Activated CD8-positive, alpha-beta T cell treated with anti-CD3 and anti-CD28 coated beads for 36 hours (primary cell): ENCODE data around the gene CTBP2. TPM values are rescaled to one million over a fixed set of nuclear protein-coding genes. Genes with fewer than 3 reads are reported as not detected.

Experiments
- ATAC-seq: fragments of 200-7000 bp; cut with Tn5 transposase; one replicate; pipeline ENCODE4 v1.10.0; 2021; ENCODE audit warnings: mild to moderate bottlenecking, moderate library complexity
- CTCF ChIA-PET: fragments of 350-600 bp; sonication (Branson Sonifier 250); formaldehyde crosslinking; loops from one replicate; lab custom pipeline; 2021; ENCODE audit warnings: antibody characterized with exemption; lab: Charles Lee
- POLR2A ChIA-PET: fragments of 350-600 bp; sonication (Branson Sonifier 250); formaldehyde crosslinking; loops from one replicate; lab custom pipeline; 2021; ENCODE audit warnings: antibody characterized with exemption; lab: Charles Lee
- DNase-seq: peaks from one replicate; pipeline ENCODE4 v3.0.0-alpha.2; 2020
- H3K27ac Mint-ChIP-seq: one replicate; pipeline ENCODE4 v1.8.0; 2021; ENCODE audit warnings: mild to moderate bottlenecking, mixed read lengths
- H3K27me3 Mint-ChIP-seq: one replicate; pipeline ENCODE4 v1.8.0; 2021; ENCODE audit warnings: mixed read lengths
- H3K36me3 Mint-ChIP-seq: one replicate; pipeline ENCODE4 v1.8.0; 2021; ENCODE audit warnings: low read depth, mixed read lengths
- H3K4me1 Mint-ChIP-seq: one replicate; pipeline ENCODE4 v1.8.0; 2021; ENCODE audit warnings: low read depth, mixed read lengths
- H3K4me3 Mint-ChIP-seq: one replicate; pipeline ENCODE4 v1.8.0; 2021; ENCODE audit warnings: mild to moderate bottlenecking, moderate library complexity, mixed read lengths
- H3K9me3 Mint-ChIP-seq: one replicate; pipeline ENCODE4 v1.8.0; 2021; ENCODE audit warnings: mixed read lengths
- intact Hi-C: fragments of 100-400 bp; cut with micrococcal nuclease; formaldehyde crosslinking; loops from one replicate; pipeline ENCODE4 v1.10.0; 2022
- total RNA-seq, 2 experiments: library from RNA; stranded (reverse); gene quantifications; one replicate each; pipeline ENCODE4 v1.2.3, GENCODE V29; 2021
- TF ChIP-seq, protein P1 (sequence below): fragments of 200-600 bp; IDR thresholded peaks from one replicate; pipeline ENCODE4 v1.8.0; 2022; ENCODE audit warnings: antibody characterized with exemption, mild to moderate bottlenecking

The CTBP2 gene
- total RNA-seq, 2 experiments from 2014 or later = 0.60 to 0.88 TPM

DNA sequence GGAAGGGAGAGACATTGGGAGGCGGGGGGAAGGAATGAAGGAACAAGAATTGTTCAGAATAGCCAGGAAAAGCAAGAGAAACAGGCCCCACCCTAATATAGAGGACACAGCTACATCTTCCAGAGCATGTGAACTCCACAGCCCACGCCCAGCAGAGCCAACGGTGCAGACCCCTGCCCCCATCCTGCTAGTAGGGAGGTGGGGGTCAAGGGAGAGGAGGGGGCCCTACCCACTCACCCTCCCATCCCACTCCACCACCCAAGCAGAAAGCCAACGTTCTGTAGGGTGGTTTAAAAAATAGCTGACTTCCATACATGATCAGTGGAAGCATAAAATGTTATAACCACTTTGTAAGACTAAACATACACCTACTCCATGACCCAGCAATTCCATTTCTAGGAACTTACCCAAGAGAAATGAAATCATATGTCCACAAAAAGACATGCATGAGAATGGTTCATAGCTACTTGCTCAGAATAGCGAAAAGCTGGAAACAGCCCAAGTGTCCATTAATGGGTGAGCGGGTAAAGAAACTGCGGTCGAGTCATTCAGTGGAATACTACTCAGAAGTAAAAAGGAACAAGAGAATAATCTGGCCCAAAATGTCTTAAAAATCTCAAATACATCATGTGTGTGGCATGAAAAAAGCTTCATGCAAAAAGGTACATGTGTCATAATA, 31.8 kb downstream of the CTBP2 start:
- no peaks in the 10 kb centered on the region for H3K9me3 Mint-ChIP-seq
- ATAC-seq (no peak), DNase-seq (no peak)
- CTCF ChIA-PET = no interaction called here
- H3K4me3 Mint-ChIP-seq = no peak overlapping the region
- intact Hi-C loops = no loop called here
- no peaks in the 10 kb centered on the region for H3K36me3 Mint-ChIP-seq
- POLR2A ChIA-PET = no interaction called here
- no peak overlapping the region for H3K27ac Mint-ChIP-seq
- TF ChIP-seq, protein P1, sequence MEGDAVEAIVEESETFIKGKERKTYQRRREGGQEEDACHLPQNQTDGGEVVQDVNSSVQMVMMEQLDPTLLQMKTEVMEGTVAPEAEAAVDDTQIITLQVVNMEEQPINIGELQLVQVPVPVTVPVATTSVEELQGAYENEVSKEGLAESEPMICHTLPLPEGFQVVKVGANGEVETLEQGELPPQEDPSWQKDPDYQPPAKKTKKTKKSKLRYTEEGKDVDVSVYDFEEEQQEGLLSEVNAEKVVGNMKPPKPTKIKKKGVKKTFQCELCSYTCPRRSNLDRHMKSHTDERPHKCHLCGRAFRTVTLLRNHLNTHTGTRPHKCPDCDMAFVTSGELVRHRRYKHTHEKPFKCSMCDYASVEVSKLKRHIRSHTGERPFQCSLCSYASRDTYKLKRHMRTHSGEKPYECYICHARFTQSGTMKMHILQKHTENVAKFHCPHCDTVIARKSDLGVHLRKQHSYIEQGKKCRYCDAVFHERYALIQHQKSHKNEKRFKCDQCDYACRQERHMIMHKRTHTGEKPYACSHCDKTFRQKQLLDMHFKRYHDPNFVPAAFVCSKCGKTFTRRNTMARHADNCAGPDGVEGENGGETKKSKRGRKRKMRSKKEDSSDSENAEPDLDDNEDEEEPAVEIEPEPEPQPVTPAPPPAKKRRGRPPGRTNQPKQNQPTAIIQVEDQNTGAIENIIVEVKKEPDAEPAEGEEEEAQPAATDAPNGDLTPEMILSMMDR = no peak
- H3K27me3 Mint-ChIP-seq = no peaks in the 10 kb centered on the region
- no peaks in the 10 kb centered on the region for H3K4me1 Mint-ChIP-seq

DNA sequence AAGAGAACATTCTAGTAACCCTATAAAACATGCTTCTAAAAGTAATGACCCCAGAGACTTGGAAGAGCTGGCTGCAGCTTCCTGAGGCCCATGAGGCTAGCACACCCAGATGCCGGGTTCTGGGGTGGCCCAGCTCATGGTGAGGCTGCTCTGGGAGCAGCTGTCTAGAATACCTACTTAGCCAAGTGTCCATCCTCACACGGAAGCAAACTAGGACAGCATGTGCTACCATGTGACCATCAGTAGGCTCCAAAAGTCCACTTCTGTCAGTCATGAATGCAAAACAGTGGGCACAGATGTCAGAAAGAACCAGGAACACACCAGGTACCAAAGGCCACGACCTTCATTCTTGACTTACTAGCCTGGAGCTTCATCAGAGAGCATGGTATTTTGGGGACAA, 32.4 kb downstream of the CTBP2 start:
- H3K4me1 Mint-ChIP-seq = no peaks in the 10 kb centered on the region
- TF ChIP-seq, protein P1 = no peak
- H3K36me3 Mint-ChIP-seq = no peaks in the 10 kb centered on the region
- DNase-seq (no peak), ATAC-seq (no peak)
- intact Hi-C loops = no loop called here
- H3K4me3 Mint-ChIP-seq = no peak overlapping the region
- H3K27ac Mint-ChIP-seq = no peak overlapping the region
- ChIA-PET CTCF (no interaction called here), POLR2A (no interaction called here)
- H3K9me3 Mint-ChIP-seq = no peaks in the 10 kb centered on the region
- H3K27me3 Mint-ChIP-seq = no peaks in the 10 kb centered on the region

DNA sequence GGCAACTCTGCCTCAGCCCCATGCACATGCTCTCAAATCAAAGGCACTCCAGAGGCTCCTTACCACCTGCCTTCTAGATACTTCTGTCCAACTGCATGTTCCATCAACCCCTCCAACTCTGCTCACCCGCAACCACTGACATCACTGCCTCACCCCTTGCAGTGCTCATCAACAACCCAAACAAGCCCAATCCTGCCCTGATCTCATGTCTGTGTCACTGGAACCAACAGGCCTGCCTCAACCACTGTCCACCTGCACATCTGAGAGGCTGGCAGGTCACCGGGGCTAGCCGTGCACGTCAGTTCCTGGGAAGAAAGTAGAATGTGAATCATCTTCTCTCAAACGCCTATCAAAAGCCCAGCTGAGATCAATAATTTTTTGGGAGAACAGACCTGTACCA, 33.3 kb downstream of the CTBP2 start:
- TF ChIP-seq, protein P1 = no peak
- CTCF ChIA-PET = no interaction called here
- no peak overlapping the region for H3K4me3 Mint-ChIP-seq
- H3K27ac Mint-ChIP-seq = no peak overlapping the region
- ATAC-seq = no peak
- no peaks in the 10 kb centered on the region for H3K27me3 Mint-ChIP-seq
- no peak for DNase-seq
- H3K4me1 Mint-ChIP-seq = no peaks in the 10 kb centered on the region
- no peaks in the 10 kb centered on the region for H3K36me3 Mint-ChIP-seq
- no peaks in the 10 kb centered on the region for H3K9me3 Mint-ChIP-seq
- intact Hi-C loops = no loop called here
- POLR2A ChIA-PET = no interaction called here

DNA sequence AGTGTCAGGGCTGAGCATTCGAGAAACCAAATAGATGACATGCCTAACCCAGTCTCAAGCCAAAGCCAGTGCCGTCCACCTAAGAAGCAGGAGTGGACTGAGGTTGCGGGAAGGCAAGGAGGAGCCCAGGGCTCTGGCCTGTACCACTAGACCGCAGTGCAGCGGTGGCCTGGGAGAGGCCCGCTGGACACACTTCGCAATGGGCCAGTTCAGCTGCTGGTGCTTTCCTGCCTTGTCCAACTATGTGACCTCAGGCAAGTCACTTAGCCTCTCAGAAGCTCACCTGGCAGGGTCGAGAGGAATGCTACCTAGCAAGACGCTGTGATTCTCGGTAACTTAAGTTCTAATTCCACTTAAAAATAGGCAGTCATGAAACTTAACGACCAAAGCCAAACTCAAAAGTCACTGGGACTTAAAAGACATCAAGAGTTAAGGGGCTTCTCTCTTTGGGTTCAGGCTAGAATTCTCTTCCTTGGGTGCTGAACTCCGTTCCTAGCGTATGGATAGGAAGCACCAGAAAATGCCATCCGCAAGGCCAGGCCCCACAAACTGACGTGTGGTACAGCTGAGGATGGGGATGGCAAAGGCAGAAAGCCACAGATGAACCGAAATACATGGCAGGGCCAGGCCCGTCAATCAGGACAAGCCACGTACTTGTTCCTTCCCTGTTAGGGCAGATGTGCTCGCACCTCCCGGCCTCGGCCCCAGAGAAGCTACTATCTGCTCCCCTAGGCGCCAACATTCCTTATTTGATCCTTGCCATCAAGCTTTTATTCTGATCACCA, 34.2 kb downstream of the CTBP2 start:
- no peaks in the 10 kb centered on the region for H3K27me3 Mint-ChIP-seq
- no peak for DNase-seq
- intact Hi-C loops = no loop called here
- CTCF ChIA-PET = interaction anchor here (1.0 kb wide), 1 partner anchor 18 kb away, joined by 3 read pairs; no protein-coding TSS in a partner anchor
- H3K4me1 Mint-ChIP-seq = no peaks in the 10 kb centered on the region
- H3K9me3 Mint-ChIP-seq = no peaks in the 10 kb centered on the region
- H3K4me3 Mint-ChIP-seq = no peak overlapping the region
- no peak for ATAC-seq
- H3K36me3 Mint-ChIP-seq = no peaks in the 10 kb centered on the region
- TF ChIP-seq, protein P1 = no peak
- H3K27ac Mint-ChIP-seq = no peak overlapping the region
- POLR2A ChIA-PET = no interaction called here

DNA sequence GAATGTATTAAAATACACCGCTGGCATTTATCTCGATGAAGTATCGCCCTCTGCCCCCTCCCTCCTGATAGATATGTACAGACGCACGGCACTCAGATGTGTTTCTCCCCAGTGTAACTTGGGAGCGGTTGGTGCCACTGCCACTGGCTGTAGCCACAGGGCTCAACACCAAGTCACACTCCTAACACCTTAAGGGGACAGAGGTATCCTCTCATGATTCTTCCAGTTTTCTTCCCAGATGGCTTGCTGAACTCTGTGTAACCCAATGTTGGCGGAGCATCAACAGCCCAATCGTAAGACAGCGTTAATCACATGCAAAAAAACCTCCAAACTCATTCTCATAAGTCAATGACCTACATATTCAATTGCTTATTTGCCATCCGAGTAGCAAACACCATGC, 35.5 kb downstream of the CTBP2 start:
- no peaks in the 10 kb centered on the region for H3K36me3 Mint-ChIP-seq
- ChIA-PET POLR2A (no interaction called here), CTCF (interaction anchor here (1.0 kb wide), 1 partner anchor 20 kb away, joined by 3 read pairs; no protein-coding TSS in a partner anchor)
- H3K4me3 Mint-ChIP-seq = no peak overlapping the region
- H3K27me3 Mint-ChIP-seq = no peaks in the 10 kb centered on the region
- DNase-seq (no peak), ATAC-seq (no peak)
- no peaks in the 10 kb centered on the region for H3K4me1 Mint-ChIP-seq
- intact Hi-C loops = no loop called here
- TF ChIP-seq, protein P1 = no peak
- no peak overlapping the region for H3K27ac Mint-ChIP-seq
- H3K9me3 Mint-ChIP-seq = no peaks in the 10 kb centered on the region
